ENCODE data around the gene RPP25L. TPM values are rescaled to one million over a fixed set of nuclear protein-coding genes. Genes with fewer than 3 reads are reported as not detected.

Gene RPP25L
- total and polyA plus RNA-seq, 9 of the 15 experiments (the other 6 are each of a cell fraction or from before 2014, with no cell fraction given) = 16.3 to 43.7 (median 29.0) TPM

DNA sequence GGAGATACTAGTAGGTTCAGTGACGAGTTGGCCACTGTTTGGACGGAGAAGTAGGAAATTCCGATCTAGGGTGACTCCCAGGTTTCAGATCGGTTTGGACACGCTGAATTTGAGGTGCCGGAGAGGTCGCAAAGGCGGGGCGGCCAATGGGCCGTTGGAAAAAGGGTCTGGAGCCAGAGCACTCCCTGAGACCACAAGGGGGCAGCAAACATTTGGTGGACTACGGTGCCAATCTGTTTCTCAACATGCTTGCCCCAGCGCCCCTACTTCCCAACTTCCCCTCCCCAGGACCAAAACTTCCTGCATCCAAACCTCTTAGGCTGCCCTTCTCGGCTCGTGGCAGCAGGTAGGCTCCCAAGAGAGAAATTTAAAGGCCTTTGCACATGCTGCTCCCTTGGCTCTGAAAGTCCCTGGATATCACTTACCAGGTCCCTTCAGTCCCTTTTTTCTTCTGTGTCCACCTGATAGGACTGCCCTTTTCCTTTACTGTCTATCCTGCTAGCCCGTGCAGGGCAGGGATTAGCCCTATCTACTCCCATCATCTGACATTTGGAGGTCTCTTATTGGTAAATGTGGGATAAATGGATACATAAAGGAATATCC, 992 bp upstream of the RPP25L start (continued):
- TF ChIP-seq, protein P1, sequence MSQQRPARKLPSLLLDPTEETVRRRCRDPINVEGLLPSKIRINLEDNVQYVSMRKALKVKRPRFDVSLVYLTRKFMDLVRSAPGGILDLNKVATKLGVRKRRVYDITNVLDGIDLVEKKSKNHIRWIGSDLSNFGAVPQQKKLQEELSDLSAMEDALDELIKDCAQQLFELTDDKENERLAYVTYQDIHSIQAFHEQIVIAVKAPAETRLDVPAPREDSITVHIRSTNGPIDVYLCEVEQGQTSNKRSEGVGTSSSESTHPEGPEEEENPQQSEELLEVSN (IDR thresholded peaks at IDR 0.05; ENCODE audit: borderline replicate concordance in 1 of 2, extremely low read depth in 1 of 2, insufficient read depth in 1 of 2, insufficient read length in 1 of 2, low read depth in 1 of 2, low read length in 1 of 2, poor library complexity in 1 of 2, severe bottlenecking in 1 of 2) = peak in 1 of 2 experiments; percentile 14
- TF ChIP-seq, protein P2, sequence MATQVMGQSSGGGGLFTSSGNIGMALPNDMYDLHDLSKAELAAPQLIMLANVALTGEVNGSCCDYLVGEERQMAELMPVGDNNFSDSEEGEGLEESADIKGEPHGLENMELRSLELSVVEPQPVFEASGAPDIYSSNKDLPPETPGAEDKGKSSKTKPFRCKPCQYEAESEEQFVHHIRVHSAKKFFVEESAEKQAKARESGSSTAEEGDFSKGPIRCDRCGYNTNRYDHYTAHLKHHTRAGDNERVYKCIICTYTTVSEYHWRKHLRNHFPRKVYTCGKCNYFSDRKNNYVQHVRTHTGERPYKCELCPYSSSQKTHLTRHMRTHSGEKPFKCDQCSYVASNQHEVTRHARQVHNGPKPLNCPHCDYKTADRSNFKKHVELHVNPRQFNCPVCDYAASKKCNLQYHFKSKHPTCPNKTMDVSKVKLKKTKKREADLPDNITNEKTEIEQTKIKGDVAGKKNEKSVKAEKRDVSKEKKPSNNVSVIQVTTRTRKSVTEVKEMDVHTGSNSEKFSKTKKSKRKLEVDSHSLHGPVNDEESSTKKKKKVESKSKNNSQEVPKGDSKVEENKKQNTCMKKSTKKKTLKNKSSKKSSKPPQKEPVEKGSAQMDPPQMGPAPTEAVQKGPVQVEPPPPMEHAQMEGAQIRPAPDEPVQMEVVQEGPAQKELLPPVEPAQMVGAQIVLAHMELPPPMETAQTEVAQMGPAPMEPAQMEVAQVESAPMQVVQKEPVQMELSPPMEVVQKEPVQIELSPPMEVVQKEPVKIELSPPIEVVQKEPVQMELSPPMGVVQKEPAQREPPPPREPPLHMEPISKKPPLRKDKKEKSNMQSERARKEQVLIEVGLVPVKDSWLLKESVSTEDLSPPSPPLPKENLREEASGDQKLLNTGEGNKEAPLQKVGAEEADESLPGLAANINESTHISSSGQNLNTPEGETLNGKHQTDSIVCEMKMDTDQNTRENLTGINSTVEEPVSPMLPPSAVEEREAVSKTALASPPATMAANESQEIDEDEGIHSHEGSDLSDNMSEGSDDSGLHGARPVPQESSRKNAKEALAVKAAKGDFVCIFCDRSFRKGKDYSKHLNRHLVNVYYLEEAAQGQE (IDR thresholded peaks at IDR 0.05; ENCODE audit: borderline replicate concordance) = peak; percentile 39; the same call in 1 of the 2 replicates
- TF ChIP-seq, protein P2 (CRISPR knock-in tag; IDR thresholded peaks at IDR 0.05; ENCODE audit: low read depth) = no peak
- peak; percentile 25; the same call in 1 of the 2 replicates for TF ChIP-seq XRCC5 (IDR thresholded peaks at IDR 0.05; ENCODE audit: low read depth, low read length)
- TF ChIP-seq HDAC2 (IDR thresholded peaks at IDR 0.05) = 0 out of 2 replicates have a peak, but pooled peaks have one; percentile 14
- TF ChIP-seq RAD21 (CRISPR knock-in tag; conservative IDR thresholded peaks at IDR 0.05 in 1 of 2, IDR thresholded peaks at IDR 0.05 in 1 of 2) = peak; percentile 22 to 55
- TF ChIP-seq, protein P3, sequence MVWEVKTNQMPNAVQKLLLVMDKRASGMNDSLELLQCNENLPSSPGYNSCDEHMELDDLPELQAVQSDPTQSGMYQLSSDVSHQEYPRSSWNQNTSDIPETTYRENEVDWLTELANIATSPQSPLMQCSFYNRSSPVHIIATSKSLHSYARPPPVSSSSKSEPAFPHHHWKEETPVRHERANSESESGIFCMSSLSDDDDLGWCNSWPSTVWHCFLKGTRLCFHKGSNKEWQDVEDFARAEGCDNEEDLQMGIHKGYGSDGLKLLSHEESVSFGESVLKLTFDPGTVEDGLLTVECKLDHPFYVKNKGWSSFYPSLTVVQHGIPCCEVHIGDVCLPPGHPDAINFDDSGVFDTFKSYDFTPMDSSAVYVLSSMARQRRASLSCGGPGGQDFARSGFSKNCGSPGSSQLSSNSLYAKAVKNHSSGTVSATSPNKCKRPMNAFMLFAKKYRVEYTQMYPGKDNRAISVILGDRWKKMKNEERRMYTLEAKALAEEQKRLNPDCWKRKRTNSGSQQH (CRISPR knock-in tag; IDR thresholded peaks at IDR 0.05) = no peak
- TF ChIP-seq ZBTB7A (IDR thresholded peaks at IDR 0.05; ENCODE audit: borderline replicate concordance, control insufficient read depth, low read depth, low read length) = peak; percentile 49; the same call in 1 of the 2 replicates
- TF ChIP-seq, protein P4, sequence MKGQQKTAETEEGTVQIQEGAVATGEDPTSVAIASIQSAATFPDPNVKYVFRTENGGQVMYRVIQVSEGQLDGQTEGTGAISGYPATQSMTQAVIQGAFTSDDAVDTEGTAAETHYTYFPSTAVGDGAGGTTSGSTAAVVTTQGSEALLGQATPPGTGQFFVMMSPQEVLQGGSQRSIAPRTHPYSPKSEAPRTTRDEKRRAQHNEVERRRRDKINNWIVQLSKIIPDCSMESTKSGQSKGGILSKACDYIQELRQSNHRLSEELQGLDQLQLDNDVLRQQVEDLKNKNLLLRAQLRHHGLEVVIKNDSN (CRISPR knock-in tag; IDR thresholded peaks at IDR 0.05) = no peak
- 0 out of 2 replicates have a peak, but pooled peaks have one; percentile 21 for TF ChIP-seq MTA3 (IDR thresholded peaks at IDR 0.05; ENCODE audit: borderline replicate concordance)

All from K562 (cell line).